ENCODE data around the gene SMIM1.
A peak's percentile ranks its signal among the peaks of the same experiment; 100 is the strongest.

The SMIM1 gene, protein sequence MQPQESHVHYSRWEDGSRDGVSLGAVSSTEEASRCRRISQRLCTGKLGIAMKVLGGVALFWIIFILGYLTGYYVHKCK

DNA sequence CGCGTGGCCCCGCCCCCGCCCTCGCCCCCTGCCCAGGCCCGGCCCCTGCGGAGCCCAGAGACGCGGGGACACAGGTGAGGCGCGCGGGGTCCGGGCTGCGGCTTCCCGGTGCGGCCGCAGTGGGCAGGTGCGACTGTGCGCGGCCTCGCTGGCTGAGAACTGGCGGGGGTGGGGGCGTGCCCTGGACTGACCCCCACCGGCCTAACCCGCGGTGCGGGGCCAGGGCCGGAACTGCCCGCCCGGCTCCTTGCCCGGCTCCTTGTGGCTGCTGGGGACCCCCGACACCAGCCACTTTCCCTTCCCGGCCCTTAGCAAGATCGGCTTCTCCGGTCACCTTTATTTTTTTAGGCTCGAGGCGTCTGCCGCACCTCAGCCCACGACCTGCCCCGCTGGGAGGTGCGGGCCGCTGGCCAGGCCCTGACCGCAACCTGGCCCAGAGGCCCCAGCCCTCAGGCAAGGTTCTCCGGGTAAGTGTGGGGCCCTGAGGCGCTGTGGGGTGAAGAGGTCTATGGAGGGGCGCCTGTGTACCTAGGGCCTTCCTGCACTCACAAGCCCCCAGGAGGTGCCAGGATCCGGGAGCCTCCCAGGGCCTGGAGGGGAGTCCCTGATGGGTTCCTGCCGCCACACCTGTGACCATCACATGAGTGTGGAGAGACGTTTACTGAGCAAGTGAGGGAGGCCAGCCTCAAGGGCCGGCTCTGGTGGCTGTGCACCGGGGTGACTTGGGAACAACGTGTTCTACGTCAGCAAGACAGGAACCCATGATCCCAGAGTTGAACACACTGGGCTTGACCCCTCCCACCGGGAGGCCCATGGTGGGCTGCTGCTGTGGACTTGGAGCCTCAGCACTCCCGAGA is at the start of gene SMIM1:
Gene SMIM1, plus strand, starts transcription at position 35 of the 857 bp plus-strand sequence. CDS start 2,625 bp downstream, outside the sequence.
- DNase-seq (ENCODE audit: low read depth): no peak

DNA sequence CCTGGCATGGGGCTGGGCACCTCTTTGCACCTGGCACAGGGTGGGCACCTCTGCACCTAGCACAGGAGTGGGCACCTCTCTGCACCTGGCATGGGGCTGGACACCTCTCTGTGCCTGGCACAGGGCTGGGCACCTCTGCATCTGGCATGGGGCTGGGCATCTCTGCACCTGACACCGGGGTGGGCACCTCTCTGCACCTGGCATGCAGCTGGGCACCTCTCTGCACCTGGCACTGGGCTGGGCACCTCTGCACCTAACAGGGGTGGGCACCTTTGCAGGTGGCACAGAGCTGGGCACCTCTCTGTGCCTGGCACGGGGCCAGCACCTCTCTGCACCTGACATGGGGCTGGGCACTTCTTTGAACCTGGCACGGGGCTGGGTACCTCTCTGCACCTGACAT is 49.7 kb upstream of the SMIM1 start:
- no peak for DNase-seq (ENCODE audit: low read depth)

DNA sequence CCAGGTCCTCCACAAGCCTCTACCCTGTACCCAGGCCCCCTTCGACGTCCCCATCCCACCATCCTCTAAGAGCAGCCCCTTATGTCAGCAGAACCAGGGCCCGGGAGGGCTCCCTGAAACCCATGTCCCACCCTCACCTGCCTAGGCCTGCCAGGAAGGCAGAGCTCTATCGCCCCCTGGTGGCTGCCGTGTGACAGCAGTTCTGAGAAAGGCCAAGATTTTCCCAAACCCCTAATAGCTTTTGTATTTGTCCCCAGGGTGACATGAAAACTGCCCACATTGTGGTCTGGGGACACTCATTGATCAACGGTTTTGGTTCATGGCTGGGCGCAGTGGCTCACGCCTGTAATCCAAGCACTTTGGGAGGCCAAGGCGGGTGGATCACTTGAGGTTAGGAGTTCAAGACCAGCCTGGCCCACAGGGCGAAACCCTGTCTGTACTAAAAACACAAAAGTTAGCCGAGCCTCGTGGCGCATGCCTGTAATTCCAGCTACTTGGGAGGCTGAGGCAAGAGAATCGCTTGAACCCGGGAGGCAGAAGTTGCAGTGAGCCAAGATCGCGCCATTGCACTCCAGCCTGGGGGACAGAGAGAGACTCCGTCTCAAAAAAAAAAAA is 48.0 kb upstream of the SMIM1 start:
- DNase-seq (ENCODE audit: low read depth): peak; percentile 57

DNA sequence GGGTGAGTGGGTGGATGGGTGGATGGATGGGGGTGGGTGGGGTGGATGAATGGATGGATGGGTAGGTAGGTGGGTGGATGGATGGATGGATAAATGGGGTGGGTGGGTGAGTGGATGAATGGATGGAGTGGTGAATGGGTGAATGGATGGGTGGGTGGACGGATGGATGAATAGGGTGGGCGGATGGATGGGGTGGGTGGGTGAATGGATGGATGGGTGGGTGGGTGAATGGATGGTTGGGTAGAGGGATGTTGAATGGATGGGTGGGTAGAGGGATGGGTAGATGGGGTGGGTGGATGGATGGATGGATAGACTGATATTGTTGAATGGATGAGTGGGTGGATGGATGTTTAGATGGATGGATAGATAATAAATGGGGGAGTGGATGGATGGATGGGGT is 47.2 kb upstream of the SMIM1 start:
- no peak for DNase-seq (ENCODE audit: low read depth)

DNA sequence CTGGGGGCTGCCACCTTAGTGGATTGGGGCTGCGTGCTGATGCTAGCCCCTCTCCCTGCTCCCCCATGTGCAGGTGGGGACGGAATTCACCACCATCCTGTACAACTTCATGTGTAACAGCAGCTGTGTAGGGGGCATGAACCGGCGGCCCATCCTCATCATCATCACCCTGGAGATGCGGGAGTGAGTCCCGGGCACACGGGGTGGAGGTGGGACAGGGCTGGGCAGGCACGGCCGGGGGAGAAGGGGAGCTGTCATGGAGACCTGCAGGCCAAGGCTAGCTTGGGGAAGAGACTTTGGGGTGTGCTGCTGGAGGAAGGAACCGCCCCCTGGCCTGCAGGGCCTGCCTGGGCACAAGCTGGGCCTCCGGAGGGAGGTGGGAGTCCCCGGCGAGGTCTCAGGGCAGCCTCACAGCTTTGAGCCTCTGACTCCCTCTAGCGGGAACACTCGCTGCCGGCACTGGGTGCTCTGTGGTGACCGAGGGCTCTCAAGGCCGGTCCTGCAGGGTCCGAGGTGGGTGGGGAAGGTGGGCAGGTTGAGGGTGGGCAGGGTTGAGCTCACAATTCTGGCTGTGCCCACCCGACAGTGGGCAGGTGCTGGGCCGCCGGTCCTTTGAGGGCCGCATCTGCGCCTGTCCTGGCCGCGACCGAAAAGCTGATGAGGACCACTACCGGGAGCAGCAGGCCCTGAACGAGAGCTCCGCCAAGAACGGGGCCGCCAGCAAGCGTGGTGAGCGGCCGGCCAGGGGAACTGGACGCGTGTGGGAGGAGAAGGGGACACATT is 45.3 kb upstream of the SMIM1 start:
- DNase-seq (ENCODE audit: low read depth): no peak

DNA sequence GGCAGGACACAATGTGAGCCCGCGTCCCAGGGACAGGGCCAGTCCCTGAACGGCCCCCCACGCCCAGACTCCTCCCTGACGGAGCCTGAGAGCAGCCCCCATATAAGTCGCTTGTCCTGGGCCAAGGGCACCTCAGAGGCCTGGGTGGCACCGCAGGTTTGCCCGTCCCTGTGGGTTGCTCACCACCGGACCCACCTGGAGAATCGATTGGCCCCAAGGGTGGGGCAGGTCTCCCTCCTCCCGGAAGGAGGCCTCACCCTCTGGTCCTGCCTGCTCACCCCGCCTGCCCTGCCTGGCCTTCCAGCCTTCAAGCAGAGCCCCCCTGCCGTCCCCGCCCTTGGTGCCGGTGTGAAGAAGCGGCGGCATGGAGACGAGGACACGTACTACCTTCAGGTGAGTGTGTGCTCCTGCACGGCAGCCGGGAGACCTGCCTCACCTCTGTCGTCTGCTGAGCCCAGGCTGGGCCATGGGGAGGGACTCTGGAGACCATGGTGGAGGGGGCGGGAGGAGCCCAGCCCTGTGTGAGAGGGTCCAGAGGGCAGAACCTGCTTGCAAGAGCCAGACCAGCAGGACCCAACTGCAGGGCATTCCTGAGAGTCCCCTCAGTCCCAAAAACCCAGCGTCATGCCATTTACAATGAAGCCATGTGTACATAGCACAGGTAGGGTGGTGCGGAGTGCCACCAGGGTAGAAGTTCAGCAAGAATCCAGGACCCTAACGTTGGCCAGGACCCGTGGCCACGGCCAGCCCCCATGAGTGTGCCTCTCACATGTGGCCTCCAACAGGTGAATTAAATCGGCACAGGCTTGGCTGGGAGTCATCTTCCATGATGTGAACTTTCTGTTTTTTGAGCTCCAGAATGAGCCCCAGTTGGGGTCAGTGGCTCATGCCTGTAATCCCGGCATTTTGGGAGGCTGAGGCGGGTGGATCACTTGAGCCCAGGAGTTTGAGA is 44.4 kb upstream of the SMIM1 start:
- DNase-seq (ENCODE audit: low read depth): no peak

DNA sequence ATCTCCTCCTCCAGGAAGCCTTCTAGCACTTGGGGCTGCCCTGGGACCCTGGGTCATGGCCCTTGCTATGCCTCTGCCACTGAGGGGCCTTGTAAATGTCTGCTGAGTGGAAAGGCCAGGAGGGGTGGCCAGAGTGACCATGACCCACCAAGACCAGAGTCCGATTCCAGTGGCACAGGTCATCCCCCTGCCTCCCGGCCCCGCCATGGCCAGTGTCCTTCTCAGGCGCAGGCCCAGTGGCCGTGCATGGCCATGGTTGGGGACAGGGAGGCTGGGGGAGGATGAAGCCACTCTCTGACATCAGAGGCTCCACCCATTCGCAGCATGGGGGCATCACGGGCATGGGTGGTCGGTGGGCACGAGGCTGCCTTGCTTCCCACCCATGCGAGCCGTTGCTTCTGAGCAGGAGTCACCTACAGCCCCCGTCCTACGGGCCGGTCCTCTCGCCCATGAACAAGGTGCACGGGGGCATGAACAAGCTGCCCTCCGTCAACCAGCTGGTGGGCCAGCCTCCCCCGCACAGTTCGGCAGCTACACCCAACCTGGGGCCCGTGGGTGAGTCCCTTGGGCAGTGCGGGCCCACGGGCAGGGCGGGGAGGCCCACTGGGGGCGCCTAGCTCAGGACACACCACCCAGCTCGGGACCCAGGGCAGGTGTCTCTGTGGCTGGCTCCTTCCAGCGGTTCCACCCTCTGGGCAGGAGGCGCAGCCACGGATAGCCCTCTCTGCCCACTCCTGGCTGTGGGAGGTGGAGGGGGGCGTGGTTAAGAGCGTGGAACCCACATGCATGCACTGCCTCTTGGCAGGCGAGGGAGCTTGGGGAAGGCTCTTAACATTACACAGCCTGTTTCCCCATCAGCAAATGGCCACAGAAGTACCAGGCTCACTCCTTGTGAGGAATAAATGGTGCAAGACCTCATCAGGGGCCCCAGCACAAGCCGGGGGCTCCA is 42.7 kb upstream of the SMIM1 start:
- no peak for DNase-seq (ENCODE audit: low read depth)

DNA sequence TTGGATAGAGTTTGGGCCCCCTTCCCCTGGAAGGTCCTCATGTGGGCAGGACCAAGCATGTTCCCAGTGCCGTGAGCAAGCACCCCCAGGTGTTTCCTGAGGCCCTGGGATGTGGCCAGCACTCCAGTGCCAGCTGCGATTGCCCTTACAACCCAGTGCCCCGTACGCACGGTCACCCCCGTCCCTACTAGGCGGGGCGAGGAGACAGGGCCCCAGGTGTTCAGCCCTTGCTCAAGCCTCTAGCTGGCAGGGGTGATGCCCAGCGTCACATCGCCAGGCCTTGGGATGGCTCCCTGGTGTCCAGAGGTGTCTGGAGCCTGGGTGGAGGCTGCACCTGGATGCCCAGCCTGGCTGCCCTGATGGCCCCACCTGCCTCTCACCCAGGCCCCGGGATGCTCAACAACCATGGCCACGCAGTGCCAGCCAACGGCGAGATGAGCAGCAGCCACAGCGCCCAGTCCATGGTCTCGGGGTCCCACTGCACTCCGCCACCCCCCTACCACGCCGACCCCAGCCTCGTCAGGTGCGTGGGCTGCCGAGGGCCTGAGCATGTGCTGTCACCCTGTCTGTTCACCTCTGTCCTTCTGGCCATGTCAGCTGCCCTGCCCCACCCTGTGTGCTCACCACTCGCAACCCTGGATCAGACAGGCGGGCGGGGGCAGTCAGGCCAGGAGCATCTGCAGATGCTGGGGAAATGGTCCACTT is 41.9 kb upstream of the SMIM1 start:
- no peak for DNase-seq (ENCODE audit: low read depth)

DNA sequence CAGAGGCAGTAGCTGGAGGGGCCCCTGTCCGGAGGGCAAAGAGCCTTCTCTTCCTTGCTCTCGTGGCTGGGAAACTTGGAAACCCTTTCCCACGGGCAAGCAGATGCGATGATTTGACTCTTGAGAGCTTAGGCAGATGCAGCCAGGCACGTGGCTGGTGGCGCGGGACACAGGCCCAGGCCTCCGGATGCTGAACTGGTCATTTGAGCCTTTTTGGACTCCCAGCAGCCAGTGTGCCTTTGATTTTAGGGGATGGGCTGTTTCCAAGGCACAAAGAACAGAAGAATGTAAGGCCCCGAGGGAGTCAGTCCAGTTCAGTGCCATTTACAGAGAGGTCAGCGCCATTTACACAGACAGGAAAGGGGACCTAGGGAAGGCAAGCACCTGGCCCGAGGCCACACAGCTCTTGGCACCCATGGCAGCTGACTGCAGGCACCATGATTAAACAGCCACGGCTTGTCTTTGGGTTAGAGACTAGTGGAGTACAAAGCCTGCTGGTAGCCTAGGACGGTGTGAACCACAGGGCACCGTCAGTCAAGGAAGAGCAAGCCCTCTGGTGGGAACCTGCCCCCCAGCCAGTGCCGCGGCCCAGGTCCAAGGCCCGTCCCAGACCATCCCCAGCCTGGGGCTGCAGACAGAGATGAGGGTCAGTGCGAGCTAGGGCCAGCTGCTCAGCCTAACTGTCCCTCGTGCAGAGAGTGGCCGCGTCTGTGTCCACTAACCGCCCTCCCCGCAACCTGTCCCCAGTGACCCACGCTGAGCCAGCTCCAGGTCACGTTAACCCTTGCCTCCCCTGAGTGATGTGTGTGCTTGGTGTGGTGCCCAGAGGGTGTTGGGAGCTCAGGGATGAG is 40.7 kb upstream of the SMIM1 start:
- DNase-seq (ENCODE audit: low read depth): no peak

DNA sequence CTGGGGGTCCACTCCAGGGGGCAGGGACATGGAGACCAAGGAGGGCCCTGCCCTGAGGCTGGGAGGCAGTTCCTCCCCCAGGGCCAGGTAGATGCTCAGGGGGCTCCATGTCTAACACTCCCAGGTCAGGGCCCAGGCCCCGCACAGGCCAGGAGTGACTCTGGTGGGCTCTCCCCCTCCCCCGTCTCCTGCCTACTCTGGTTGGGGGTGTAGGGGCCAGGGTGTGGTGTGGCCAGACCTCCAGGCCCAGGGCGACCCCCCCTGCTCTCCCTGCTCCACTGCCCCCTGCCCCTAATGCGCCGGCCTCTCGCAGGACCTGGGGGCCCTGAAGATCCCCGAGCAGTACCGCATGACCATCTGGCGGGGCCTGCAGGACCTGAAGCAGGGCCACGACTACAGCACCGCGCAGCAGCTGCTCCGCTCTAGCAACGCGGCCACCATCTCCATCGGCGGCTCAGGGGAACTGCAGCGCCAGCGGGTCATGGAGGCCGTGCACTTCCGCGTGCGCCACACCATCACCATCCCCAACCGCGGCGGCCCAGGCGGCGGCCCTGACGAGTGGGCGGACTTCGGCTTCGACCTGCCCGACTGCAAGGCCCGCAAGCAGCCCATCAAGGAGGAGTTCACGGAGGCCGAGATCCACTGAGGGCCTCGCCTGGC is 40.0 kb upstream of the SMIM1 start:
- no peak for DNase-seq (ENCODE audit: low read depth)

DNA sequence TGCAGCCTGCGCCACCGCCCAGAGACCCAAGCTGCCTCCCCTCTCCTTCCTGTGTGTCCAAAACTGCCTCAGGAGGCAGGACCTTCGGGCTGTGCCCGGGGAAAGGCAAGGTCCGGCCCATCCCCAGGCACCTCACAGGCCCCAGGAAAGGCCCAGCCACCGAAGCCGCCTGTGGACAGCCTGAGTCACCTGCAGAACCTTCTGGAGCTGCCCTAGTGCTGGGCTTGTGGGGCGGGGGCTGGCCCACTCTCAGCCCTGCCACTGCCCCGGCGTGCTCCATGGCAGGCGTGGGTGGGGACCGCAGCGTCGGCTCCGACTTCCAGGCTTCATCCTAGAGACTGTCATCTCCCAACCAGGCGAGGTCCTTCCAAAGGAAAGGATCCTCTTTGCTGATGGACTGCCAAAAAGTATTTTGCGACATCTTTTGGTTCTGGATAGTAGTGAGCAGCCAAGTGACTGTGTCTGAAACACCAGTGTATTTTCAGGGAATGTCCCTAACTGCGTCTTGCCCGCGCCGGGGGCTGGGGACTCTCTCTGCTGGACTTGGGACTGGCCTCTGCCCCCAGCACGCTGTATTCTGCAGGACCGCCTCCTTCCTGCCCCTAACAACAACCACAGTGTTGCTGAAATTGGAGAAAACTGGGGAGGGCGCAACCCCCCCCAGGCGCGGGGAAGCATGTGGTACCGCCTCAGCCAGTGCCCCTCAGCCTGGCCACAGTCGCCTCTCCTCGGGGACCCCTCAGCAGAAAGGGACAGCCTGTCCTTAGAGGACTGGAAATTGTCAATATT is 39.3 kb upstream of the SMIM1 start:
- no peak for DNase-seq (ENCODE audit: low read depth)

DNA sequence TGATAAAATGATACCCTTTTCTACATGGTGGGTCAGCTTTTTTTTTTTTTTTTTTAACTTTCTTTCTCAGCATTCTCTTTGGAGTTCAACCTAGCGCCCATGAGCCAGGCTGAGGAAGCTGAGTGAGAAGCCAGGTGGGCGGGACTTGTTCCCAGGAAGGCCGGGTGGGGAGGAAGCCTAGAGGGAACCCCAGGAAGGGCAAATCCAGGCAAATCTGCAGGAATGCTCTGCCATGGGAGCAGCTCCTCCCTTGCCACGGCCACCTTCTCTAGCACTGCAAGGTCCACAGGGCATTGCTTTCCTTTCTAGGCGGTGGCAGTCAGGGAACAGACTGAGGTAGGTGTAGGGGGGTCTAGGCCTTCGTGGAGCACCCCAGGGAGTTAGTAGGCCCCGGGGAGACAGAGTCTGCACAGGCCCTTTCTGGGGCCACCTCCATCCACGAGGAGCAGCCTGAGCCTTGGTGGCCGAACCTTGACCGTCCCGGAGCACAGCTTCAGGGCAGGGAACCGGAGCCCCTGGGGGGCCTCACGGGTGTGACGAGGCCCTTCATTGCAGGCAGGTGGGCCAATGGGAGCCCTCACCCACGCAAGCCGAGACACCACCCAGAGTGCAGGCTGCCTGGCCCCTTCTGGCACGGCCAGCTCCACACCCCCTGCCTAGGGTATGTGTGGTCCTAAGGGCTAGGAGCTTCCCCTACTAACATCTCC is 38.5 kb upstream of the SMIM1 start:
- DNase-seq (ENCODE audit: low read depth): no peak

DNA sequence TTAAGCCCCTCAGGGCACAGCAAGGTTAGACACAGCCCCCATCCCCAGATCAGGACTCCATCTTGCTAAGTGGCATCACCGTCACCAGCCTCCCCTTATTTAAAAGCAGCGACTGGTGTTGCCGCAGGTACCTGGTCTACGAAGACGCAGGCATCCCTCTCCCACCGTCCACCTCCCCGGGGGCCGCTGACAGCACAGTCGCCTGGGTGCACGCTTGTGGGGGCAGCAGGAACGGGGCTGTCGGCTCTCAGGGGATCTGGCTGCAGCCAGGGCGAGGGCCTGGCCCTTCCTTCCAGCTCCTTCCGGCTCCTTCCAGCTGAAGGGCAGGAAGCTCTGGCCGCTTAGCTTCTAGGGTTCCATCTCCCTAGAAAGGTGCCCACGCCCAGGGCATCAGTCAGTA is 37.9 kb upstream of the SMIM1 start:
- no peak for DNase-seq (ENCODE audit: low read depth)

DNA sequence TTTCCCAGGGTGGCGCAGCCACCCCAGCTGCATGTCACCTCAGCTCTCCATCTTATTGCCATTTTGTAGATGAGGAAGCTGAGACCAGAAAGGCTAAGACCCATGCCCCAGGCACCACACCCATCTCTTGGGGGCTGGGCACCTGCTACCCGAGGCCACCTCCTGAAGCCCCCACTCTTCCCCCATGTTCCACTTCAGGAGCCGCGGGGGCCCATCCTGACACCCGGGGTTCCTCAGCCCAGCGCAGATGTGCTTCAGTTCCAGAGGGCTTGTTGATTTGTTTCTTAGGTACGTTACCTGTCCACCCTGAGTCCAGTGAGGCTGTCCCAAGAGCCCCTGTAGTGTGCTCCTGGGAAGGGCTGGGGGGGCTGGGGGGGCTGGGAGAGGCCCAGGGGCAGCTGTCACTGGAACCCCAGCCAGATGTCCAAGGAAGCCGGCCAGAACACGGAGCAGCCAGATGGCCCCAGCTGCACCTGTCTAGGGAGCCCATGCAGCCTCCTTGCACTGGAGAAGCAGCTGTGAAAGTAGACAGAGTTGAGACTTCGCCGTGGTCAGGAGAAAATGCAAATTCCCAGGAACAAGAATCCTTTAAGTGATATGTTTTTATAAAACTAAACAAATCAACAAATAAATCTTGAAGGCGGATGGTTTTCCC is 37.4 kb upstream of the SMIM1 start:
- DNase-seq (ENCODE audit: low read depth): no peak

DNA sequence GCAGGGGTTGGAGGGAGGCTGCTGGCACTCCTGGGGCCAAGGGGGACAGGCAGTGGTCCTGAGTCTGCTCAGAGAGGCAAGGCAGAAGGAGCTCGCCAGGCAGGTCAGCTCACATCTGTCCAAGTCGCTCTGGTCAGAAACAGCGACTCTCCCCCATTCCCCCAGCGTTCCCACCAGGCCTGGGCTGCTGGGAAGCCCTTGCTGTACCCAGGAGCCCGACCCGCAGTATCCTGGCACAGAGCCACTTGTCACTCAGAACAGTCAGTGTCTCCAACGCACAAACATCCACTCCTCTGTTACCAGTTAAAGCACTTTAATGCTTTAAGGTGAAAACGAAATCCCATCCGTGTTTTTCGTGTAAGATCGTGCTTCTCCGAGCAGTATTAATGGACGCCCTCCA is 36.9 kb upstream of the SMIM1 start:
- no peak for DNase-seq (ENCODE audit: low read depth)

DNA sequence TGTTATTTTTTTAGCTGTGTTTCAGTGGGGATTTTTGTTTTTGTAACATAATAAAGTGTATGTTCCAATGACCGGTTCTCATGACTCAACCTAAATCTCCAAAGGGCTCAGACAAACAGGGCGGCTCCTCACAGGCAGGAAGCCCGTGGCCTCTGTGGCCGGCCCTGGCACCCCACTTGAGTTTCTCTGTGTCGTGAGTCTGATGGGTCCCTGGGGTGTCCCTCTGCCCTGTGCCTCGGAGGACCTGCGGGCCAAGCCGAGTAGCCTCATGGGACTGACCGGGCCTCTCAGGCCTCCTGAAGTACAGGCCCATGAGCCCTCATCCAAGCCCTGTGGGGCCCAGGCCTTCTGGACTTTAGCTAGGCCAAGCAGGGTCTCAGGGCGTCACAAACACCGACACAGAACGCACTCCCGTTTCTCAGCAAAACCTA is 36.4 kb upstream of the SMIM1 start:
- no peak for DNase-seq (ENCODE audit: low read depth)

Data from activated T-helper 1 cell treated with Interleukin-2 at 50 U/mL for 16 hours (primary cell).